OCI-LY1 (cell line): Measurements from ENCODE around the gene GIT2.
A peak's percentile ranks its signal among the peaks of the same experiment; 100 is the strongest.

Experiments used
- H2AFZ ChIP-seq: fragments of 200-600 bp; sonication (generic), shearing (Covaris generic); 2 replicates; pipeline ENCODE4 v1.6.0; 2014; ENCODE audit warnings: antibody characterized with exemption, mild to moderate bottlenecking, low read length
- H3F3A ChIP-seq: fragments of 200-600 bp; sonication (generic), shearing (Covaris generic); 2 replicates; pipeline ENCODE4 v1.6.0; 2014; ENCODE audit warnings: mild to moderate bottlenecking, antibody characterized with exemption, low read length, moderate library complexity; ENCODE audit not compliant: insufficient read depth
- H3K27ac ChIP-seq: fragments of 200-600 bp; sonication (generic); 2 replicates; pipeline ENCODE4 v1.5.1; 2014; ENCODE audit warnings: low read length, mixed run types, mild to moderate bottlenecking, low read depth; ENCODE audit not compliant: poor library complexity, severe bottlenecking
- H3K27me3 ChIP-seq: fragments of 200-600 bp; sonication (generic); 2 replicates; pipeline ENCODE4 v1.6.0; 2014; ENCODE audit warnings: antibody characterized with exemption, mild to moderate bottlenecking, low read length, moderate library complexity; ENCODE audit not compliant: insufficient read depth
- H3K36me3 ChIP-seq: fragments of 200-600 bp; sonication (generic); 2 replicates; pipeline ENCODE4 v1.6.1; 2014; ENCODE audit warnings: mild to moderate bottlenecking, antibody characterized with exemption, low read length, moderate library complexity, mixed read lengths; ENCODE audit not compliant: insufficient read depth
- H3K4me1 ChIP-seq: fragments of 200-600 bp; sonication (generic); 2 replicates; pipeline ENCODE4 v1.5.1; 2014; ENCODE audit warnings: mild to moderate bottlenecking, low read length, moderate library complexity; ENCODE audit not compliant: insufficient read depth, severe bottlenecking
- H3K4me2 ChIP-seq: fragments of 200-600 bp; sonication (generic), shearing (Covaris generic); 2 replicates; pipeline ENCODE4 v1.6.1; 2014; ENCODE audit warnings: low read length
- H3K4me3 ChIP-seq: fragments of 200-600 bp; sonication (generic); 2 replicates; pipeline ENCODE4 v1.5.1; 2014; ENCODE audit warnings: low read length, low read depth, mild to moderate bottlenecking, mixed read lengths; ENCODE audit not compliant: poor library complexity, severe bottlenecking
- H3K79me2 ChIP-seq: fragments of 200-600 bp; shearing (Covaris generic); 2 replicates; pipeline ENCODE4 v1.6.1; 2016; ENCODE audit warnings: mixed run types, low read length, mixed read lengths; ENCODE audit not compliant: insufficient read depth
- H3K9ac ChIP-seq: fragments of 200-600 bp; sonication (generic), shearing (Covaris generic); 2 replicates; pipeline ENCODE4 v1.6.1; 2014; ENCODE audit warnings: mild to moderate bottlenecking, low read length, mixed read lengths
- H3K9me2 ChIP-seq: fragments of 200-600 bp; sonication (generic), shearing (Covaris generic); 2 replicates; pipeline ENCODE4 v1.6.1; 2014; ENCODE audit warnings: low read depth, mild to moderate bottlenecking, low read length, mixed read lengths
- H3K9me3 ChIP-seq: fragments of 200-600 bp; shearing (Covaris generic); 2 replicates; pipeline ENCODE4 v1.6.1; 2014; ENCODE audit warnings: low read length, mixed read lengths
- H4K20me1 ChIP-seq: fragments of 200-600 bp; sonication (generic), shearing (Covaris generic); 2 replicates; pipeline ENCODE4 v1.6.0; 2016; ENCODE audit warnings: mild to moderate bottlenecking, low read length; ENCODE audit not compliant: insufficient read depth
- EZH2 ChIP-seq: fragments of 200-600 bp; sonication (generic), shearing (Covaris generic); IDR thresholded peaks from 2 replicates; pipeline ENCODE4 v1.8.0; 2017; ENCODE audit warnings: borderline replicate concordance, mixed run types, mild to moderate bottlenecking, antibody characterized with exemption, low read length, moderate library complexity, mixed read lengths
- TF ChIP-seq, protein P1 (sequence below): fragments of 200-600 bp; sonication (generic), shearing (Covaris generic); IDR thresholded peaks from 2 replicates; pipeline ENCODE4 v1.5.1; 2017; ENCODE audit warnings: mild to moderate bottlenecking, antibody characterized with exemption, low read length, moderate library complexity, mixed read lengths

Gene GIT2

DNA sequence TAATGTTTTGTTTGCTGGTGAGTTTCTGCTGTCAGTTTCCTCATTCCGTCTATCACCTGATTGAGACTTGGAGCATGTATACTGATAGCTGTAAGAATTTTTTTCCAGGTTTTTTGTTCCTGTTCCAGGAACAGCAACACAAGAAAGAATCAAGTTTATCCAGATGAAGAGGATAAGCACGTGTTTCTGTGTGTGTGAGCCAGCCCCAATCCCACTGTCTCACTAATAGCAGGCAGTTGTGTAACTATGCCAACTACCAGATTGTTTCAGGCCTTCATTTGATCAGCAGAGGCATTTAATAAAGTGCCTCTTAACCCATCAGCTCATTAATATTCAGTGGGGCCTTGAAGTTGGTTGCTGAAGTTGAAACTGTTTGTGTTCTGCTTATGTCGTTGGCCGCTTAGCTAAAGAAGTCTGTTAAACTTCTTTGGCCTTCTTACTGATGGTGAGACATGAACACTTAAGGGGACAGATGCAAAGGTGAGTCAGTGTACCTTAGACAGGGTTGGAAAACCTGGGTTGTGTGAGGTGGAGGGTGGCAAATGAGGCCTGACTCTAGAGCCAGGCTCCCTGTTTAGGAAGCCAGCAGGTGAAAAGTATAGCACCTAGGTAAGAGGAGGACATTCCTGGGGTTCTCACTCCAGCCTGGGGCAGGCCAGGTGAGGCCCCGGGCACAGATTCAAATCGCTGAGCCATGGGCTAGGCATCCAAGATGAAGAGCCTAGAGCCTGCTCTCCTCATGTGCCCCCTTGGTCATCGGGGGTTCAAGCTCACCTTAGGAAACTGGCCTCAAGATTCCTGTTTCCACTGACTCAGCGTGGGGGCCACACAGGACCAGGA lies 6.7 kb upstream of the GIT2 start:
- Histone ChIP-seq H3K27ac (peak overlapping the region; percentile 92), H3K9ac (peak overlapping the region; percentile 91; the same call in 1 of the 2 replicates), H3K4me3 (peak overlapping the region; percentile 88), H3K36me3 (peaks cover 15% of the 10 kb centered on the region), H3K79me2 (peaks cover 40% of the 10 kb centered on the region), H2AFZ (no peak overlapping the region), H3K27me3 (no peaks in the 10 kb centered on the region), H3K4me2 (peak overlapping the region; percentile 93), H3K4me1 (peaks cover 59% of the 10 kb centered on the region), H3K9me3 (no peaks in the 10 kb centered on the region), H3K9me2 (no peaks in the 10 kb centered on the region), H3F3A (no peaks in the 10 kb centered on the region), H4K20me1 (no peaks in the 10 kb centered on the region)
- TF ChIP-seq, protein P1, sequence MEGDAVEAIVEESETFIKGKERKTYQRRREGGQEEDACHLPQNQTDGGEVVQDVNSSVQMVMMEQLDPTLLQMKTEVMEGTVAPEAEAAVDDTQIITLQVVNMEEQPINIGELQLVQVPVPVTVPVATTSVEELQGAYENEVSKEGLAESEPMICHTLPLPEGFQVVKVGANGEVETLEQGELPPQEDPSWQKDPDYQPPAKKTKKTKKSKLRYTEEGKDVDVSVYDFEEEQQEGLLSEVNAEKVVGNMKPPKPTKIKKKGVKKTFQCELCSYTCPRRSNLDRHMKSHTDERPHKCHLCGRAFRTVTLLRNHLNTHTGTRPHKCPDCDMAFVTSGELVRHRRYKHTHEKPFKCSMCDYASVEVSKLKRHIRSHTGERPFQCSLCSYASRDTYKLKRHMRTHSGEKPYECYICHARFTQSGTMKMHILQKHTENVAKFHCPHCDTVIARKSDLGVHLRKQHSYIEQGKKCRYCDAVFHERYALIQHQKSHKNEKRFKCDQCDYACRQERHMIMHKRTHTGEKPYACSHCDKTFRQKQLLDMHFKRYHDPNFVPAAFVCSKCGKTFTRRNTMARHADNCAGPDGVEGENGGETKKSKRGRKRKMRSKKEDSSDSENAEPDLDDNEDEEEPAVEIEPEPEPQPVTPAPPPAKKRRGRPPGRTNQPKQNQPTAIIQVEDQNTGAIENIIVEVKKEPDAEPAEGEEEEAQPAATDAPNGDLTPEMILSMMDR = no peak
- no peak for TF ChIP-seq EZH2

DNA sequence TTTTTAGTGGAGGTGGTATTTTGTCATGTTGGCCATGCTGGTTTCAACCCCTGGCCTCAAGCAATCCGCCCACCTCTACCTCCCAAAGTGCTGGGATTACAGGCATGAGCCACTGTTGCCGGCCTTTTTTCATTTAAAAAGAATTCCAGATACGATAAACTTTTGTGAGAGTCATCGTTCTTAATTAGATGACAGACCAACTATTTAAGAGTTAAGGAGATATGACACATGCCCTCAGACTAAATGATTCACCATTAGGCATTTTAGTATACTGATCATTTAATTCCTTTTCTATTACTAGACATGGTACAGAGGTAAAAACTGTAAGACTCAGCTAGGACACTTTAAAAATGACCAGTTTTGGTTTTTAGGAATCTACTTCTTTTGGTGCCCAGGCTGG lies 5.4 kb upstream of the GIT2 start:
- H3K9me3 ChIP-seq = no peaks in the 10 kb centered on the region
- peak overlapping the region; percentile 92 for H3K27ac ChIP-seq
- H3F3A ChIP-seq = no peaks in the 10 kb centered on the region
- H3K4me1 ChIP-seq = peaks cover 70% of the 10 kb centered on the region
- peaks cover 15% of the 10 kb centered on the region for H3K36me3 ChIP-seq
- H3K4me3 ChIP-seq = peak overlapping the region; percentile 88
- H3K9ac ChIP-seq = peak overlapping the region; percentile 91; the same call in 1 of the 2 replicates
- peak overlapping the region; percentile 93 for H3K4me2 ChIP-seq
- H3K27me3 ChIP-seq = no peaks in the 10 kb centered on the region
- H4K20me1 ChIP-seq = no peaks in the 10 kb centered on the region
- no peak overlapping the region for H2AFZ ChIP-seq
- peaks cover 29% of the 10 kb centered on the region for H3K79me2 ChIP-seq
- TF ChIP-seq, protein P1 = no peak
- TF ChIP-seq EZH2 = no peak
- no peaks in the 10 kb centered on the region for H3K9me2 ChIP-seq

DNA sequence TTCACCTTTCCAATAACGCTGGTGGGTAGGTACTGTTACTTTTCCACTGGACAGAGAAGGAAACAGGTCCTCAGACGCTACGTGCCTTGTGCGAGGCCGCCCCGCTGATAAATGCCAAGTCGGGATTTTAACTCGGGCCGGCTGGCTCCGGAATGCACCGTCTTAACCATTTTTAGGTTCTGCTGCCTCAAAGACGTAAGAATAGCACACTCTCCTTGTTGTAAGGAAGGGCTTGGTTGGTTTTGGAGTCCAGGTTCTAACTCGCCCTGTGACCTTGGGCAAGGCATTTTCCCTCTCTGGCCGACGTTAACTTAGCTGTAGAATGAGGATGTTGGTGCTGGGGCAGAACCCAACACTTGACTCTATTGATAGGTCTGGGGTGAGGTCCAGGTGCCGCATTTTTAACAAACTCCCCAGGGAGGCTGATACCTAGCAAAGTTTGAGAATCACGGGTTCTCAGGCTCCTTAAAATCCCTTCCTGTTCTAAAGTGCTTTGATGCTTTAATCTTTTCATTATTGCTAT lies 3.9 kb upstream of the GIT2 start:
- peak overlapping the region; percentile 93 for H3K4me2 ChIP-seq
- no peak overlapping the region for H2AFZ ChIP-seq
- peaks cover 9% of the 10 kb centered on the region; the same call in 1 of the 2 replicates for H3K36me3 ChIP-seq
- TF ChIP-seq, protein P1 = no peak
- TF ChIP-seq EZH2 = no peak
- H3K4me1 ChIP-seq = peaks cover 67% of the 10 kb centered on the region
- H3F3A ChIP-seq = no peaks in the 10 kb centered on the region
- H3K9me3 ChIP-seq = no peaks in the 10 kb centered on the region
- H3K27me3 ChIP-seq = no peaks in the 10 kb centered on the region
- no peaks in the 10 kb centered on the region for H3K9me2 ChIP-seq
- no peaks in the 10 kb centered on the region for H4K20me1 ChIP-seq
- H3K79me2 ChIP-seq = peaks cover 29% of the 10 kb centered on the region
- peak overlapping the region; percentile 79 for H3K27ac ChIP-seq
- H3K9ac ChIP-seq = peak overlapping the region; percentile 91
- H3K4me3 ChIP-seq = peak overlapping the region; percentile 88
